GM18499 (cell line): ENCODE measurements around the gene SRP14.
"Not testable (repeated sequence)": the region's sequence is repeated elsewhere in the genome, so short reads cannot be mapped to it uniquely, and the experiment has no call there.

Source experiments
- ATAC-seq: cut with Tn5 transposase; IDR thresholded peaks from one replicate; pipeline ENCODE4 v1.9.1; 2021; ENCODE audit warnings: moderate number of reproducible peaks; ENCODE audit not compliant: insufficient read depth, unreplicated experiment

SRP14 gene

GRCh38 chr15:40052604-40053003 is 13.6 kb upstream of the SRP14 start:
- no peak for ATAC-seq

GRCh38 chr15:40051616-40052415 is 12.8 kb upstream of the SRP14 start:
- no peak for ATAC-seq

- ATAC-seq: no peak
Measured at GRCh38 chr15:40050788-40051470, 11.9 kb upstream of the SRP14 start.

- ATAC-seq: no peak
Measured at GRCh38 chr15:40048926-40049475, 10.0 kb upstream of the SRP14 start.

- ATAC-seq: no peak
Measured at GRCh38 chr15:40048211-40048792, 9.3 kb upstream of the SRP14 start.

GRCh38 chr15:40047415-40048210 is 8.6 kb upstream of the SRP14 start:
- no peak for ATAC-seq

- no peak for ATAC-seq
Measured at GRCh38 chr15:40046721-40047414, 7.9 kb upstream of the SRP14 start.

GRCh38 chr15:40045572-40046217 is 6.7 kb upstream of the SRP14 start:
- no peak for ATAC-seq

GRCh38 chr15:40044717-40045571 is 6.0 kb upstream of the SRP14 start:
- peak; percentile 37 for ATAC-seq

GRCh38 chr15:40043927-40044716 is 5.1 kb upstream of the SRP14 start:
- ATAC-seq: no peak

- no peak for ATAC-seq
Measured at GRCh38 chr15:40042791-40043320, 3.9 kb upstream of the SRP14 start.

- ATAC-seq: no peak
Measured at GRCh38 chr15:40040770-40041169, 1.8 kb upstream of the SRP14 start.

GRCh38 chr15:40040293-40040635 is 1.3 kb upstream of the SRP14 start:
- ATAC-seq: no peak

- no peak for ATAC-seq
Measured at GRCh38 chr15:40038275-40038637, 725 bp downstream of the SRP14 start.

- ATAC-seq: no peak
Measured at GRCh38 chr15:40037721-40038120, 1.3 kb downstream of the SRP14 start.

- ATAC-seq: not testable (repeated sequence)
Measured at GRCh38 chr15:40035182-40035581, 3.8 kb downstream of the SRP14 start.

GRCh38 chr15:40034186-40034946 is 4.6 kb downstream of the SRP14 start:
- ATAC-seq: no peak
